Pulmonary artery endothelial cell (primary cell): ENCODE results near the gene CROCC2. TPM values are rescaled to one million over a fixed set of nuclear protein-coding genes. Genes with fewer than 3 reads are reported as not detected.

Source experiments
- DNase-seq: peaks from one replicate; pipeline ENCODE4 v3.0.0-alpha.2; 2011; ENCODE audit warnings: low read depth, low spot score
- total RNA-seq: library from RNA; depleted of rRNA; stranded (reverse); fragments of >200 nt; gene quantifications from 2 replicates; pipeline ENCODE4 v1.2.3, GENCODE V29; 2014

Gene CROCC2
- total RNA-seq, 1 donor from 2014 or later, result not detected

GRCh38 chr2:241009601-241010530, 103.7 kb downstream of the CROCC2 start:
- DNase-seq, result peak; percentile 84

- no peak for DNase-seq
Measured at GRCh38 chr2:241010531-241011295, 104.6 kb downstream of the CROCC2 start.

- no peak for DNase-seq
Measured at GRCh38 chr2:241011296-241011600, 105.1 kb downstream of the CROCC2 start.

- no peak for DNase-seq
Measured at GRCh38 chr2:241011751-241012510, 105.8 kb downstream of the CROCC2 start.

GRCh38 chr2:241014224-241014623, 108.1 kb downstream of the CROCC2 start:
- DNase-seq, result no peak

GRCh38 chr2:241014764-241015163, 108.6 kb downstream of the CROCC2 start:
- no peak for DNase-seq

- DNase-seq, result no peak
Measured at GRCh38 chr2:241015439-241015838, 109.3 kb downstream of the CROCC2 start.

- no peak for DNase-seq
Measured at GRCh38 chr2:241017228-241017940, 111.2 kb downstream of the CROCC2 start.

GRCh38 chr2:241018051-241018891, 112.1 kb downstream of the CROCC2 start:
- DNase-seq, result no peak

- DNase-seq, result no peak
Measured at GRCh38 chr2:241019441-241020139, 113.5 kb downstream of the CROCC2 start.

GRCh38 chr2:241020201-241020600, 114.1 kb downstream of the CROCC2 start:
- DNase-seq, result no peak

GRCh38 chr2:241020629-241021190, 114.6 kb downstream of the CROCC2 start:
- no peak for DNase-seq

GRCh38 chr2:241025639-241026038, 119.5 kb downstream of the CROCC2 start:
- DNase-seq, result no peak

- no peak for DNase-seq
Measured at GRCh38 chr2:241029599-241030332, 123.6 kb downstream of the CROCC2 start.

GRCh38 chr2:241030333-241030680, 124.2 kb downstream of the CROCC2 start:
- DNase-seq, result no peak

- no peak for DNase-seq
Measured at GRCh38 chr2:241030883-241031282, 124.7 kb downstream of the CROCC2 start.

GRCh38 chr2:241031436-241032165, 125.5 kb downstream of the CROCC2 start:
- DNase-seq, result no peak
